GM19372 (cell line): Measurements from ENCODE around the gene CDC20.
"Not testable (repeated sequence)": the region's sequence is repeated elsewhere in the genome, so short reads cannot be mapped to it uniquely, and the experiment has no call there.

Source experiments
- ATAC-seq: cut with Tn5 transposase; IDR thresholded peaks from one replicate; pipeline ENCODE4 v1.9.1; 2021; ENCODE audit warnings: mild to moderate bottlenecking, low read depth, moderate library complexity; ENCODE audit not compliant: unreplicated experiment

CDC20 gene

GRCh38 chr1:43354471-43354870, 4.3 kb upstream of the CDC20 start:
- no peak for ATAC-seq

- no peak for ATAC-seq
Observed at GRCh38 chr1:43354936-43355335, 3.8 kb upstream of the CDC20 start.

- no peak for ATAC-seq
Observed at GRCh38 chr1:43357251-43357650, 1.5 kb upstream of the CDC20 start.

GRCh38 chr1:43358121-43358745, 548 bp upstream of the CDC20 start:
- peak; percentile 15 for ATAC-seq

- no peak for ATAC-seq
Observed at GRCh38 chr1:43359696-43360095, 915 bp downstream of the CDC20 start.

GRCh38 chr1:43360616-43361015, 1.8 kb downstream of the CDC20 start:
- no peak for ATAC-seq

- ATAC-seq = no peak
Observed at GRCh38 chr1:43363283-43363934, 4.6 kb downstream of the CDC20 start.

GRCh38 chr1:43363935-43364525, 5.2 kb downstream of the CDC20 start:
- no peak for ATAC-seq

GRCh38 chr1:43365678-43366077, 6.9 kb downstream of the CDC20 start:
- no peak for ATAC-seq

GRCh38 chr1:43366179-43366578, 7.4 kb downstream of the CDC20 start:
- no peak for ATAC-seq

GRCh38 chr1:43366601-43367025, 7.8 kb downstream of the CDC20 start:
- no peak for ATAC-seq

GRCh38 chr1:43367026-43367903, 8.5 kb downstream of the CDC20 start:
- ATAC-seq = peak; percentile 51

GRCh38 chr1:43367904-43368645, 9.3 kb downstream of the CDC20 start, which contains the start of gene ELOVL1:
Gene ELOVL1, minus strand, starts transcription at chr1:43368011. Its CDS starts 2,402 bp downstream, at chr1:43365609.
- peak; percentile 76 for ATAC-seq

- ATAC-seq = no peak
Observed at GRCh38 chr1:43368646-43369020, 9.9 kb downstream of the CDC20 start.

- ATAC-seq = not testable (repeated sequence)
Observed at GRCh38 chr1:43369779-43370178, 11.0 kb downstream of the CDC20 start.

- ATAC-seq = no peak
Observed at GRCh38 chr1:43370564-43370963, 11.8 kb downstream of the CDC20 start.

- ATAC-seq = no peak
Observed at GRCh38 chr1:43372172-43372571, 13.4 kb downstream of the CDC20 start.

GRCh38 chr1:43373066-43373940, 14.5 kb downstream of the CDC20 start:
- ATAC-seq = no peak

- ATAC-seq = no peak
Observed at GRCh38 chr1:43376723-43377235, 18.0 kb downstream of the CDC20 start.
